ENCODE measurements around the gene APOL3. TPM values are rescaled to one million over a fixed set of nuclear protein-coding genes. Genes with fewer than 3 reads are reported as not detected.
A peak's percentile ranks its signal among the peaks of the same experiment; 100 is the strongest.

APOL3 gene
- total and polyA plus RNA-seq, 2 donors (not counting 3 experiments of a cell fraction or from before 2014, with no cell fraction given) = 17.9 to 36.9 TPM

GRCh38 chr22:36156515-36157419 is 3.8 kb downstream of the APOL3 start:
- DNase-seq (ENCODE audit: low read depth, low spot score) (peak; percentile 98), FAIRE-seq (peak; percentile 98)
- intact Hi-C loops (cut with micrococcal nuclease) (no loop called here), dilution Hi-C loops (cut with MboI; ENCODE audit: extremely low pct_ligation_motif_present, low sequenced_read_pairs) (no loop called here)
- BruUV-seq (replicated peaks) = TSS peak; percentile 69
- no peaks in the 10 kb centered on the region for H3K79me2 ChIP-seq (ENCODE audit: control insufficient read depth, insufficient read depth, low read length)
- H2AFZ ChIP-seq (ENCODE audit: low read depth, low read length) = peak overlapping the region; percentile 64
- H3K9me1 ChIP-seq (replicated peaks; ENCODE audit: control insufficient read depth, extremely low read depth, insufficient read depth, low read length) = no peaks in the 10 kb centered on the region
- peak overlapping the region; percentile 98 for H3K27ac ChIP-seq (ENCODE audit: insufficient read depth, low read depth, low read length)
- no peaks in the 10 kb centered on the region for H4K20me1 ChIP-seq (replicated peaks; ENCODE audit: control insufficient read depth, extremely low read depth, insufficient read depth, low read length)
- H3K36me3 ChIP-seq (ENCODE audit: control insufficient read depth in 2 of 2, extremely low read depth in 1 of 2, insufficient read depth in 2 of 2, low read length in 2 of 2) = no peaks in the 10 kb centered on the region
- H3K4me2 ChIP-seq (ENCODE audit: insufficient read depth, low read length) = peak overlapping the region; percentile 96
- CTCF ChIA-PET = interaction anchor here (0.9 to 4.3 kb wide), 7 partner anchors 11 to 82 kb away, joined by 3 to 26 read pairs (median 6); partner anchors contain the start of gene APOL2
- H3K9ac ChIP-seq (replicated peaks; ENCODE audit: extremely low read depth, insufficient read depth, low read length) = peak overlapping the region; percentile 89
- POLR2A ChIA-PET = no interaction called here
- H3K27me3 ChIP-seq (ENCODE audit: control insufficient read depth in 2 of 2, insufficient read depth in 2 of 2, low read length in 2 of 2) = no peaks in the 10 kb centered on the region
- TF ChIP-seq POLR2AphosphoS5 (IDR thresholded peaks at IDR 0.05; ENCODE audit: insufficient read depth, low read depth, low read length) (peak; percentile 66), MYC (IDR thresholded peaks at IDR 0.05; ENCODE audit: low read depth, low read length) (peak; percentile 38), EZH2 (IDR thresholded peaks at IDR 0.05; ENCODE audit: borderline replicate concordance, low read depth, low read length, severe bottlenecking) (no peak), FOS (IDR thresholded peaks at IDR 0.05; ENCODE audit: borderline replicate concordance, insufficient read depth, low read length) (peak; percentile 76), JUN (IDR thresholded peaks at IDR 0.05; ENCODE audit: borderline replicate concordance, insufficient read depth, insufficient read length, low read depth) (peak; percentile 66), MAX (IDR thresholded peaks at IDR 0.05; ENCODE audit: insufficient read depth, insufficient read length) (peak; percentile 51), GATA2 (IDR thresholded peaks at IDR 0.05; ENCODE audit: insufficient read depth, insufficient read length, low read depth, low read length) (peak; percentile 31), POLR2A (IDR thresholded peaks at IDR 0.05; ENCODE audit: low read depth, low read length) (peak; percentile 55)
- TF ChIP-seq, protein P1, sequence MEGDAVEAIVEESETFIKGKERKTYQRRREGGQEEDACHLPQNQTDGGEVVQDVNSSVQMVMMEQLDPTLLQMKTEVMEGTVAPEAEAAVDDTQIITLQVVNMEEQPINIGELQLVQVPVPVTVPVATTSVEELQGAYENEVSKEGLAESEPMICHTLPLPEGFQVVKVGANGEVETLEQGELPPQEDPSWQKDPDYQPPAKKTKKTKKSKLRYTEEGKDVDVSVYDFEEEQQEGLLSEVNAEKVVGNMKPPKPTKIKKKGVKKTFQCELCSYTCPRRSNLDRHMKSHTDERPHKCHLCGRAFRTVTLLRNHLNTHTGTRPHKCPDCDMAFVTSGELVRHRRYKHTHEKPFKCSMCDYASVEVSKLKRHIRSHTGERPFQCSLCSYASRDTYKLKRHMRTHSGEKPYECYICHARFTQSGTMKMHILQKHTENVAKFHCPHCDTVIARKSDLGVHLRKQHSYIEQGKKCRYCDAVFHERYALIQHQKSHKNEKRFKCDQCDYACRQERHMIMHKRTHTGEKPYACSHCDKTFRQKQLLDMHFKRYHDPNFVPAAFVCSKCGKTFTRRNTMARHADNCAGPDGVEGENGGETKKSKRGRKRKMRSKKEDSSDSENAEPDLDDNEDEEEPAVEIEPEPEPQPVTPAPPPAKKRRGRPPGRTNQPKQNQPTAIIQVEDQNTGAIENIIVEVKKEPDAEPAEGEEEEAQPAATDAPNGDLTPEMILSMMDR (IDR thresholded peaks at IDR 0.05; ENCODE audit: extremely low read depth in 1 of 2, insufficient read depth in 1 of 2, low read depth in 1 of 2, low read length in 2 of 2) = no peak
- peak overlapping the region; percentile 14 to 66 (median 23) for H3K4me3 ChIP-seq (replicated peaks in 1 of 3; ENCODE audit: insufficient read depth in 1 of 3, low read depth in 1 of 3, low read length in 3 of 3)
- no peaks in the 10 kb centered on the region for H3K9me3 ChIP-seq (replicated peaks; ENCODE audit: control insufficient read depth, insufficient read depth, low read length)
- peaks cover 41% of the 10 kb centered on the region for H3K4me1 ChIP-seq (ENCODE audit: control insufficient read depth, extremely low read depth, insufficient read depth, low read length)

Measured in endothelial cell of umbilical vein (primary cell).